GM12891 (cell line): ENCODE data around the gene NEDD8.

Experiments used
- POLR2A ChIP-seq: IDR thresholded peaks from 2 replicates; pipeline ENCODE4 v1.6.1; 2011; ENCODE audit warnings: low read depth, low read length, control low read depth
- POLR2AphosphoS5 ChIP-seq: IDR thresholded peaks from 2 replicates; pipeline ENCODE4 v1.6.1; 2011; ENCODE audit warnings: low read depth, low read length, control low read depth
- SPI1 ChIP-seq: IDR thresholded peaks from 2 replicates; pipeline ENCODE4 v1.6.1; 2011; ENCODE audit warnings: low read depth, low read length, control low read depth
- TAF1 ChIP-seq: IDR thresholded peaks from 2 replicates; pipeline ENCODE4 v1.6.1; 2011; ENCODE audit warnings: low read depth, low read length, control low read depth

DNA sequence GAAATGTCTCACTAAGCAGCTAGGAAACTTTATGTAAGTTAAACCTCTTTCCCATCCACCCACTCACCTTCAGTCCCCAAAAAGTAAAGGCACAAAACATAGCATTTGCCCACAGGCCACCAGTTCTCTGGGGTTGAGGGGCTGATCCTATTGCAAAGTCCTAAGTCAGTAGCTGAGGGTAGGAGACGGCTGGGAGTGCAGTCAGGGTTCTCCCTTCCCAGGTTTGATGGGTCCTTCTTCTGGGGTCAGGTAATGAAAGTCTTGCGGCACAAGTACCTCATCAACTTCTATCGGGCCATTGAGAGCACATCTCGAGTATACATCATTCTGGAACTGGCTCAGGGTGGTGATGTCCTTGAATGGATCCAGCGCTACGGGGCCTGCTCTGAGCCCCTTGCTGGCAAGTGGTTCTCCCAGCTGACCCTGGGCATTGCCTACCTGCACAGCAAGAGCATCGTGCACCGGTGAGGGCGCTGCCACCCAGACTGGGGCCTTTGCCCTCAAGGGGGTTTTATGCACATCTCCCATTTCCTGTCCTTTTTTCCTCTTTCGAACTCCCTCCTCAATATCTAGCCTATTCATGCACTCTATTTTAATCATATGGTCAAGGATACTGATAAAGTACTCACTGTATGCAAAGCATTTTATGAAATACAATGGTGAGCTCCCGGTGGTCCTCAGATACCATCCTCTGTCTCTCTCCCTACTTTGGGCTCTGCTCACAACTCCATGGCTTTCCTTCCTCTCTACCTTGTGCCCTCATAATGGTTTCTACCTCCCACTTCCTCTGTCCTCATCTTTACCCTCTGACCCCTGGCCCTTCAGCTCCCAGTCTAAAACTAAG lies 25.7 kb downstream of the NEDD8 start:
- no peak for TF ChIP-seq POLR2A
- no peak for TF ChIP-seq POLR2AphosphoS5
- no peak for TF ChIP-seq SPI1
- no peak for TF ChIP-seq TAF1
